Progenitor cell of endocrine pancreas (in vitro differentiated cells): ENCODE data around the gene ATP12A. TPM values are rescaled to one million over a fixed set of nuclear protein-coding genes. Genes with fewer than 3 reads are reported as not detected.

Source experiments
- DNase-seq: peaks from one replicate; pipeline ENCODE4 v3.0.0; 2021; ENCODE audit warnings: low spot score; ENCODE audit not compliant: unreplicated experiment
- H3K27ac Mint-ChIP-seq: 2 replicates; pipeline ENCODE4 v1.8.0; 2021; ENCODE audit warnings: mild to moderate bottlenecking, moderate library complexity, mixed read lengths
- H3K27me3 Mint-ChIP-seq: 2 replicates; pipeline ENCODE4 v1.8.0; 2021; ENCODE audit warnings: mixed read lengths
- H3K36me3 Mint-ChIP-seq: 2 replicates; pipeline ENCODE4 v1.8.0; 2022; ENCODE audit warnings: mixed read lengths; ENCODE audit not compliant: insufficient read depth
- H3K4me1 Mint-ChIP-seq: 2 replicates; pipeline ENCODE4 v1.8.0; 2021; ENCODE audit warnings: low read depth, mixed read lengths
- H3K4me3 Mint-ChIP-seq: 2 replicates; pipeline ENCODE4 v1.8.0; 2021; ENCODE audit warnings: low read depth, mild to moderate bottlenecking, moderate library complexity, mixed read lengths
- H3K9me3 Mint-ChIP-seq: 2 replicates; pipeline ENCODE4 v1.8.0; 2021; ENCODE audit warnings: low read depth, mixed read lengths
- total RNA-seq: library from RNA; stranded (reverse); gene quantifications from 2 replicates; pipeline ENCODE4 v1.2.1, GENCODE V29; 2021
- TF ChIP-seq, protein P1 (sequence below): fragments of 200-600 bp; sonication (generic); IDR thresholded peaks from one replicate; pipeline ENCODE4 v1.5.0; 2021; ENCODE audit warnings: antibody characterized with exemption, mild to moderate bottlenecking; ENCODE audit not compliant: unreplicated experiment

The ATP12A gene
- total RNA-seq, 1 donor from 2014 or later: 1.9 TPM

DNA sequence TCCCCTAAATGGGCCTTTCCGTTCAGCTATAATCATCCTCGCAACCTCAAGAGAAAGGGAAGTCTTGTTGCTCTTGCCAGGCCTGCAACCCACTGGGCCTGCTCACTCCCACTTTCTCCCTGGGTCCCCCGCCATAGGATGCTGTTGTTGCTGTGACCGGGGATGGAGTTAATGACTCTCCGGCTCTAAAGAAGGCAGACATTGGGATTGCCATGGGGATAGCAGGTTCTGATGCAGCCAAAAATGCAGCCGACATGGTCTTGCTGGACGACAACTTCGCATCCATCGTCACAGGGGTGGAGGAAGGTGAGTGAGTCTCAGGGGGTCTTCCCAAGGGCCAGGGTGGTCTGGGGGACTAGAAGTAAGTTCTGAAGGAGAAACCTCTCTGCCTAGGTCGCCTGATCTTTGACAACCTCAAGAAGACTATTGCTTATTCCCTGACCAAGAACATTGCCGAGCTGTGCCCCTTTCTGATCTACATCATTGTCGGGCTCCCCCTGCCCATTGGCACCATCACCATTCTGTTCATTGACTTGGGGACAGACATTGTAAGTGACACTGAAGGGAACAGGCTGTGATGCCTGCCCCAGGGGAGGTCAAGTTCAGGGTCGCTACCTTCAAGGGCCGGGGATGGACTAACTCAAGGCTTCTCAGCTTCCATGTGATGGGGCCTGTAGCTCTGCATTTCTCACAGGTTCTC, 26.8 kb downstream of the ATP12A start:
- no peak overlapping the region for H3K4me3 Mint-ChIP-seq
- no peaks in the 10 kb centered on the region for H3K36me3 Mint-ChIP-seq
- H3K27me3 Mint-ChIP-seq: peaks cover 6% of the 10 kb centered on the region
- DNase-seq: no peak
- no peak overlapping the region for H3K27ac Mint-ChIP-seq
- H3K9me3 Mint-ChIP-seq: no peaks in the 10 kb centered on the region
- TF ChIP-seq, protein P1, sequence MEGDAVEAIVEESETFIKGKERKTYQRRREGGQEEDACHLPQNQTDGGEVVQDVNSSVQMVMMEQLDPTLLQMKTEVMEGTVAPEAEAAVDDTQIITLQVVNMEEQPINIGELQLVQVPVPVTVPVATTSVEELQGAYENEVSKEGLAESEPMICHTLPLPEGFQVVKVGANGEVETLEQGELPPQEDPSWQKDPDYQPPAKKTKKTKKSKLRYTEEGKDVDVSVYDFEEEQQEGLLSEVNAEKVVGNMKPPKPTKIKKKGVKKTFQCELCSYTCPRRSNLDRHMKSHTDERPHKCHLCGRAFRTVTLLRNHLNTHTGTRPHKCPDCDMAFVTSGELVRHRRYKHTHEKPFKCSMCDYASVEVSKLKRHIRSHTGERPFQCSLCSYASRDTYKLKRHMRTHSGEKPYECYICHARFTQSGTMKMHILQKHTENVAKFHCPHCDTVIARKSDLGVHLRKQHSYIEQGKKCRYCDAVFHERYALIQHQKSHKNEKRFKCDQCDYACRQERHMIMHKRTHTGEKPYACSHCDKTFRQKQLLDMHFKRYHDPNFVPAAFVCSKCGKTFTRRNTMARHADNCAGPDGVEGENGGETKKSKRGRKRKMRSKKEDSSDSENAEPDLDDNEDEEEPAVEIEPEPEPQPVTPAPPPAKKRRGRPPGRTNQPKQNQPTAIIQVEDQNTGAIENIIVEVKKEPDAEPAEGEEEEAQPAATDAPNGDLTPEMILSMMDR: no peak
- H3K4me1 Mint-ChIP-seq: no peaks in the 10 kb centered on the region

DNA sequence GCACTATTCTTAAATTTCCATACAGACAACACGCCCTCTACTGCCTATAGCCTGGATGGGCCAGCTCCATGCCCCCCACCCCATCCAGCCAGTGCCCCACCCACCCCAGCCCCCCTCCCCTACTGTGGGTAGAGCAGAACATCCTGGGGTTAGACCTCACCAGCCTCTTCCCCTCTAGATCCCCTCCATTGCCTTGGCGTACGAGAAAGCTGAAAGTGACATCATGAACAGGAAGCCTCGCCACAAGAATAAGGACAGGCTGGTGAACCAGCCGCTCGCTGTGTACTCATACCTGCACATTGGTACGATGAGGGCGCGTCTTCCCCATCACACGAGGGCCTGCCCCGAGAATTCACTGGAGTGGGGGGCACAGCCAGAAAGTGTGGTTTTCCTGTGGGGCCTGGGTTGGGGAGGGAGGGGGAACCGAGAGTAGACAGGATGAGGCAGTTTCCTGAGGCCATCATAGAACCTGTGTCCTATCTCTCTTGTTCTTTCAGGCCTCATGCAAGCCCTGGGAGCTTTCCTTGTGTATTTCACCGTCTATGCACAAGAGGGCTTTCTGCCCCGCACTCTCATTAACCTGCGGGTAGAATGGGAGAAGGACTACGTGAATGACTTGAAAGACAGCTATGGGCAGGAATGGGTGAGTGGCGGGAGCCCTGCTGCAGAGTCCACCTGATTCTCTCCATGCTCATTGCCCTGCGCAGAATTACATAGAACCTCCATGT, 29.1 kb downstream of the ATP12A start:
- no peak for DNase-seq
- Mint-ChIP-seq H3K27me3 (peaks cover 4% of the 10 kb centered on the region), H3K36me3 (no peaks in the 10 kb centered on the region), H3K9me3 (no peaks in the 10 kb centered on the region), H3K4me3 (no peak overlapping the region), H3K27ac (no peak overlapping the region), H3K4me1 (peaks cover 5% of the 10 kb centered on the region)
- TF ChIP-seq, protein P1: no peak

DNA sequence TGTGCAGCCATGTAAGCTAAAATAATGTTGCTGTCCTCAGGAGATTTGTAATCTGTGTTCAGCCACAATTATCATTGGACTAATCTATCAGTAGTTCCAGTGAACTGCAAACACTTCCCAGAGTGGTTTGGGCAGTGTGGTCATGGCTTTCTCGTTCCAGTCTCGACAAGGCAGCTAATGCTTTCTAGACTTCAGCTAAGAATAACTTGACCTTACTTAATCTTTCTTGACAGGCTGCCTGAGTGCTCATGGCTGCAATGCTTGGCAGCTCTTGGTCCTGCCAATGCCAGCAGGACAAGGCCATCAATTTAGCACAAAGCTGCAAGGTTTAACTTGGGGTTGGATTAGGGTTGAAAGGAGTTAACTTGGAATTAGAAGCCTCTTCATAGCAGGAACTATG, 32.8 kb downstream of the ATP12A start:
- Mint-ChIP-seq H3K9me3 (no peaks in the 10 kb centered on the region), H3K4me1 (peaks cover 14% of the 10 kb centered on the region), H3K27ac (no peak overlapping the region), H3K36me3 (no peaks in the 10 kb centered on the region), H3K27me3 (peaks cover 12% of the 10 kb centered on the region), H3K4me3 (no peak overlapping the region)
- DNase-seq: no peak
- TF ChIP-seq, protein P1: no peak

DNA sequence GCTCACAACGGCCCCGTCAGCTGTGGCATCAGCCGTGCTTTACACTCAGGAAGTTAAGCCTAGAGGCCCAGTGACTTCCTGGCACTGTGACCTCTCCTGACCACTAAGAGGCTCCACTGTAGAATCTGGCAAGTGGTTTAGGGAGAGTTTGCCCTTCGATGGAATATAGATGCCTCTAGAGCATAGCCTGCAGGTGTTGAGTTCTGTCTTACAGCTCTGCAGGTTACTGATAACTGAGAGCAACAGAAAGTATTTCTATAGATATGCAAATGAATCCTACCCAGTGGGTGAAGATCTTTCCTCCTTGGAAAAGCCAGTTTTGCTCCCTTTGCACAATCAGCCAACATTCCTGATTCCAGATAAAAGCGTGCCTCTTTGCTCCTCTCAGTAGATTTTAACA, 35.8 kb downstream of the ATP12A start:
- H3K4me1 Mint-ChIP-seq: peaks cover 14% of the 10 kb centered on the region
- H3K9me3 Mint-ChIP-seq: no peaks in the 10 kb centered on the region
- no peak overlapping the region for H3K4me3 Mint-ChIP-seq
- no peak for DNase-seq
- no peak overlapping the region for H3K27ac Mint-ChIP-seq
- peaks cover 26% of the 10 kb centered on the region for H3K27me3 Mint-ChIP-seq
- H3K36me3 Mint-ChIP-seq: no peaks in the 10 kb centered on the region
- TF ChIP-seq, protein P1: no peak

DNA sequence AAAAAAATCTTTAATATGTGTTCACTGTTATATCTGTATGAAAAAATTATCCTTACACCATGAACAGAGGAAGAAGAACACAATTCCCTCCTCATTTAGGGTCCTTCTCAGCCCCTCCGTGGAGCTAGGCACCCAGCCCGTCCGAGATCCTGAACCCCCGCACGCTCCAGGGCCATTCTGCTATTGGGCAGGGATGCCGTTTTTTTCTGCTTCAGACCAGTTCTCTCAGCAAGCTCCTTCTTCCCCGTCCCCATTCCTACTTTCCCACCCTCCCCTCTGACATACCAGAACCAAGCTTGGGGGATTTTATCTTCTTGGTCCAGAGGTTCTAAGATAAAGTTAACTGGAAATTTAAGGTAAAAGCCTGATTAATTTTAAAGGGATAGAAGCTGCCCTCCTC, 36.2 kb downstream of the ATP12A start:
- H3K9me3 Mint-ChIP-seq: no peaks in the 10 kb centered on the region
- peaks cover 24% of the 10 kb centered on the region for H3K27me3 Mint-ChIP-seq
- no peak overlapping the region for H3K27ac Mint-ChIP-seq
- DNase-seq: no peak
- H3K4me3 Mint-ChIP-seq: no peak overlapping the region
- no peaks in the 10 kb centered on the region for H3K36me3 Mint-ChIP-seq
- peaks cover 14% of the 10 kb centered on the region for H3K4me1 Mint-ChIP-seq
- TF ChIP-seq, protein P1: no peak
